HPDE6-E6E7 (cell line): ENCODE results near the gene COL1A1.

Source experiments
- DNase-seq: peaks from one replicate; pipeline ENCODE4 v3.0.0; 2011; ENCODE audit warnings: missing footprints; ENCODE audit errors: extremely low spot score

Gene COL1A1

GRCh38 chr17:50172130-50172529 lies 29.3 kb downstream of the COL1A1 start:
- no peak for DNase-seq

- DNase-seq, result no peak
These were observed 29.9 kb downstream of the COL1A1 start for GRCh38 chr17:50171371-50172071.

- no peak for DNase-seq
These were observed 30.6 kb downstream of the COL1A1 start for GRCh38 chr17:50170662-50171370.

- DNase-seq, result no peak
These were observed 31.5 kb downstream of the COL1A1 start for GRCh38 chr17:50169881-50170459.

- DNase-seq, result no peak
These were observed 32.2 kb downstream of the COL1A1 start for GRCh38 chr17:50169121-50169764.

- no peak for DNase-seq
These were observed 33.1 kb downstream of the COL1A1 start for GRCh38 chr17:50168319-50168718.

- no peak for DNase-seq
These were observed 34.1 kb downstream of the COL1A1 start for GRCh38 chr17:50167371-50167770.

- DNase-seq, result no peak
These were observed 34.8 kb downstream of the COL1A1 start for GRCh38 chr17:50166518-50167181.

- no peak for DNase-seq
These were observed 35.4 kb downstream of the COL1A1 start, which contains the start of gene SGCA for GRCh38 chr17:50165867-50166517. Gene SGCA (plus strand): TSS chr17:50166005. CDS start chr17:50166041, 36 bp downstream.

GRCh38 chr17:50165466-50165865 lies 36.0 kb downstream of the COL1A1 start:
- DNase-seq, result no peak

- DNase-seq, result no peak
These were observed 36.4 kb downstream of the COL1A1 start for GRCh38 chr17:50165066-50165465.

GRCh38 chr17:50164697-50164988 lies 36.8 kb downstream of the COL1A1 start:
- DNase-seq, result no peak

- no peak for DNase-seq
These were observed 37.4 kb downstream of the COL1A1 start for GRCh38 chr17:50163843-50164696.

GRCh38 chr17:50162466-50163254 lies 38.8 kb downstream of the COL1A1 start:
- no peak for DNase-seq

GRCh38 chr17:50161911-50162288 lies 39.5 kb downstream of the COL1A1 start:
- no peak for DNase-seq

- DNase-seq, result peak; percentile 100
These were observed 40.2 kb downstream of the COL1A1 start for GRCh38 chr17:50161023-50161910.

- no peak for DNase-seq
These were observed 43.5 kb downstream of the COL1A1 start for GRCh38 chr17:50157891-50158290.

GRCh38 chr17:50155115-50155819 lies 46.2 kb downstream of the COL1A1 start:
- no peak for DNase-seq
